ENCODE results near the gene TRIM2.

TRIM2 gene

DNA sequence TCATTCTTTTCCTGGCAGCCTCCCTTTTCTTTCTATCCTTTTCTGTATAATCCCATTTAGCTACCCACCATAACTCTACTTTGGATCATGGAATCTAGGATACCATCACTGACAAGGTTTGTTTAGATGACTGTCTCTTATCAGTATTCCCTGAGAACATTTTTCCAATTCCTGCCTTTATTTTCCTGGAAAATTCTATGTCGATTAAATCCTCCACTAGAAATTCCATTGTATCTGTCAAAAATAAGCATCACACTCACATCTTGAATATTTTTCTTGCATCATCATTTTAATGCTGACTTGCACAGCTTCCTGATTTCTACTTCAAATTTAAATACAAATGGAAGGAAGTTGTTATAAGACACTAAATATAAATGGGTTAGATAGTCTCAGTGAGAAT, 20.2 kb downstream of the TRIM2 start:
- DNase-seq: no peak

DNA sequence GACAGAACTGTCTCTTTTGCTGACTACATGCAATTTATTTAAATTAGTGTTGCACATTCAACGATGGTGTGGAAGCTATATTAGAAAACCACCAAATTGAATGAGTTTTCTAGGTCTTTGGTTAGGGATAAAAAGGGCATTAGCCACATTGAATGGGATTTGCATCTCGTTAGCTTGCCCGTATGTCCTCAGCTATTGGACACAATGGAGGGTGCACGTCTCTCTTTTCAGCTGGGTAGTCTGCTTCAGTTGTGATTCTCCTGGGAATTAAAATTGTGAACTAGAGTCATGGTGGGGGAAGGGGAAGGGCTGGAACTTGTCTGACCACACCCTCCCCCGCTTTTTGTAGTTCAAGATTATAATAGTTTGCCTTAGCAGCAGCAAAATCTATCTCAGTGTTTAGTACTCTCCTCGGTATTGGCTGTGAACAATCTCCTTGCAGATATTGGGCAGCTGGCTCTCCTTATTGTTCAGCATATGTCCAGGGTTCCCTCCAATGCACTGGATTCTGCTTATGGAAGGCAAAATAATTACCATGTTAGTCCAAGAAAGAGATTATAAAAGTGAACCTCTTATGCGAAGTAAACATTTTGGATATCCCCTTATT, 23.3 kb downstream of the TRIM2 start:
- DNase-seq: peak; percentile 40

DNA sequence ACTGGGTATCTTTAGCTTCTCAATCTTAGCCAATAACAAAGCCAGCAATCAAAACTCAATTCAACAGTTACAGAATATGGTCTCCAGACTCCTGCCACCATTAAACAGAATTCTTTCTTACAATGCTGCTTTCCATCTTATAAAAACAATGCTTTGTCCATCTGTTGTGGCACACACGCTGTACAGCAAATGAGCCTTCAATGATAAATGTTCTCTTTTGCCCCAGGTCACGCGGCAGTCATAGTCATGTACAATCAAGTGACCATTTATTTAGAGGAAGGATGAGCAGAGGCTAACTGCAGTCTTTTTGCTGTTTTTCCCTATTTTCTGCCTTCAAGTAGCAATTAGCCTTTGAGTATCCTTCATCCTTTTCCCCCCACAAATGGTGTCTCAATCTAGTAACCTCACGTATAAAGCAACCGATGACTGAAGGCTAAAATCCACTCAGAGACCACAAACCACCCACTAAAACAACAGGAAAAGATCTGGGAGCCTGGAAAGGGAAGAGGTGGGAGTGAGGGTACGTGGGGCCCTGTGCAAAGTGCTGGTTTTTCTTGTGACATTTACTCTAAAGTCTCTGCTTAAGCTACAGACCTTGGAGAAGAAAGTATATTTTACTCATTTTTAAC, 24.4 kb downstream of the TRIM2 start:
- DNase-seq: no peak

DNA sequence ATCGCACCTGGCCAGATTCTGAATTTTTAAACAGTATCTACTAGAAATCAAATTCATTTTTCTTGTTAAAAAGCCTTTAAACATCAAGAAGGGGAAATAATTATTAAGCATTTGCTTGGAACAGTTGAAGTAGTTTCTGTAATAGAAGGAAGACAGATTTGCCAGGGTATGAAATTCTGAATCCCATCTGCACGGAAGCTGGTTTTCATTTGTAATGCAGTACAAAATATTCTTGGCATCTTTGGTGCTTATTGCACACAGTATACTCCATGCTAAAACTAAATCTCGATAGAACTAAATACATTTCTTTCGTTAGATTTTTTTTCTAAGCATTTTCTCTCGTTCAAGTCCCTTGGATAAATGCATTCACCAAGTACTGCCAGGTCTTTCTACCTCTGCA, 25.3 kb downstream of the TRIM2 start:
- DNase-seq: no peak

DNA sequence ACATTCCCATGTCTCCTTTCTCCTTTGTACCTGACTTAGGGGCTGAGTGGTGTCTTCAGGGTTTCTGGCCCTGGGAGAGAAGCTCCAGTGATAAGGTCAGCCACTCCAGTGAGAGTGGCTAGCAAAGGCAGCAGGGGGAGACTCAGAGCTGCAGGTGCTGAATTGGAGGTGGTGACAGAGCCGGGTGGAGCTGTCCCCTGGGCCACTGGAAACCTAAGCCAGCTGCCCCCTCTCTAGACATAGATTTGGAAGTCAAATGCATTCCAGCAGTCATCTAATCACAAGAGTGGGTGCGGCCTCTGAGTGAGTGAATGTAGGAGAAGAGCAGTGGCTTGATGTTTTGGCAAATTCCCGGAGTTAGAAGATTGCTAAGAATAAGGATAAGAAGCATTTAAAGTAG, 28.5 kb downstream of the TRIM2 start:
- DNase-seq: no peak

DNA sequence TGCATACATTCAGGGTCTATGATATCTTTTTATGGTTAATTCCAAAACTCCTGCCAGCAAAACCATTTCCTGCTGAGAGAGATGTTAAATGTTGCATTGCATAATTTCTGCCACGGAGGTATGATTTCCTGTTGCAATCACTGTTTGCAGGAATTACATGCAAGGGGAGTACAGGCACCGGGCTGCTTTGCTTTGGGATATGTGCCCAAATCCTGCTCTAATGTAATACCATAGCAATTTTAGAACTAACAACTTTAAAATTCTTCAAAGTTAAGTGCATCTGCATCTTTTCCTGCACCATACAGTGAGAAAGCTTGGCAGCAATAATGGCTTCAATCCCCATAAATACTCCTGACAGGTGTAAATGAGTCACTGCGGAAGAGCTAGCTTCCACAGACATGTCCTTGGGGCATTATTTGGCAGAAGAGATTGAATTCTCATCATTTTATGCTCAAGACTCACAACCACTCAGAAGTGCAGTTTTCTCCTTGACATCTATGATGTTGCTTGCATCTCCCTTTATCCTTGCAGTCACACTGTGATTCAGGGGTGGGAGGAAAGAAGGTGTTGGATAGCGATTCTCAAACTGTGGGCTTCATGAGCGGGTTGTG, 29.6 kb downstream of the TRIM2 start:
- peak; percentile 58 for DNase-seq

DNA sequence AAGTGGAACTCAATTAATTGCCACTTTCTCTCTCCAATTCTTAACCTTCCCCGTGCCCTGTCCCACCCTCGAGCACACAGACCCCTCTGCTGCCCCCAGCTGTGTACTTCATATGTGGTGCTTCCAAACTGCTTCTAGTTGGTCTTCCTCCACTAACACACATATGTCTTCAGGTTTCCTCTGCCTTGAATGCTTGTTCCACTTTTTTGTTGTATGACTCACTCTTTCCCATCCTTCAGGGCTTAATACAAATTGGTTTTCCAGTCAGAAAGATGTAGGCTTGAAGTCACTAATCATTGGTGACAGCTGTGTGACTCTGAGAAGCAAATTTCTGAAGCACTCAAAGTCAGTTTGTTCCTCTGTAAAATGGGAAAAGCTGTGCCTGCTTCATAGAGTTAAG, 30.6 kb downstream of the TRIM2 start:
- DNase-seq: no peak

DNA sequence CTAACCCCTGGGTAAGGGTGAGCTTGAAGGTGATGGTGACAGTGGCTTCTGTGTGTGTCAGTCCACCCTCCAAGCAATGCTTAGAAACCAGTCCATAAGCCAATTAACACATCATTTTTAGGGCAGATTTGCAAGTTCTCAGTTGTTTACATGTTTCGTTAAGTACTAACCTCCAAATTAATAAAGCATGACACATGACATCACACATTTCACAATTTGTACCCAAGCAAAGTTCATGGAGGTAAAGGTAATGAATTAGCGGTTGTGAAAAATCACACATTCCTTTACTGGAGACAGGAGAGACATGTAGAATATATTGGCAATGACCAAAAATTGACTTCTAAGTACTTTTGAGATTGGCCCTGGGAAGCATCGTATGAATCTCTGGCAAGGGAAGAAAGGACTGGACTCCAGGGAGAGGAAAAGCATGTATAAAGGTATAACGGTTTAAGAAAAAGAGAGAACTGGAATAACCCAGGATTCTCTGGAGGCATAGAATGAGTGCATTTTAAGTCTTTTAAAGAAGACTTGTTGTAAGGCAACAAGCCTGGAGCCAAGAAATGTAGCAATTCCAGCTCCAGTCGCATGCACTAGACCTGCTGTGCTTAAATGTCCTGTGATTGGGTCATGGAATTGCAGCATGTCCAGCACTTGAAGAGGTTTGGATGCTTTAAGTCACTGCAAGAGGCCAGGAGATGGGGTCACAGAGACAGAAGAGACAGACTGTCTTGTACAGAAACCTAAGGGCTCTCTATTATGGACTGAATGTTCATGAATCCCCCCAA, 34.1 kb downstream of the TRIM2 start:
- no peak for DNase-seq

GRCh38 chr4:153239409-153239808, 35.2 kb downstream of the TRIM2 start:
- no peak for DNase-seq

DNA sequence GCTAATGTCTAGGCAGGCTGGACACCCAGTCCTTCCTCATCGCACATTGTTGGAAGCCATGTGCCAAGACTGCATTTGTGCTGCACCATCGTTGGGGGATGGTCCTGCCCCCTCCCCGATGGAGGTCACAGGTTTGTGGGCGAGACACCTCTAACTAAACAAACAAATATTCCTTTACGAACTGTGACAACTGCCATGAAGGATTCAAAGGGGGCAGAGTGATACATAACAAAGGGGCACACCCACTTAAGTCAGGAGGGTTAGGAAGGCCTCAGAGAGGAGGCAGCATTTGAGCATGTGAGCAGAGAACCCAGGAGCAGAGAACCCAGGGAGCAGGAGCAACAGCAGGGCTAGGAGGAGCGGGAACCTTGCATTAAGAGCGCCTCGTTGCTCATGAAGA, 37.1 kb downstream of the TRIM2 start:
- DNase-seq: no peak

DNA sequence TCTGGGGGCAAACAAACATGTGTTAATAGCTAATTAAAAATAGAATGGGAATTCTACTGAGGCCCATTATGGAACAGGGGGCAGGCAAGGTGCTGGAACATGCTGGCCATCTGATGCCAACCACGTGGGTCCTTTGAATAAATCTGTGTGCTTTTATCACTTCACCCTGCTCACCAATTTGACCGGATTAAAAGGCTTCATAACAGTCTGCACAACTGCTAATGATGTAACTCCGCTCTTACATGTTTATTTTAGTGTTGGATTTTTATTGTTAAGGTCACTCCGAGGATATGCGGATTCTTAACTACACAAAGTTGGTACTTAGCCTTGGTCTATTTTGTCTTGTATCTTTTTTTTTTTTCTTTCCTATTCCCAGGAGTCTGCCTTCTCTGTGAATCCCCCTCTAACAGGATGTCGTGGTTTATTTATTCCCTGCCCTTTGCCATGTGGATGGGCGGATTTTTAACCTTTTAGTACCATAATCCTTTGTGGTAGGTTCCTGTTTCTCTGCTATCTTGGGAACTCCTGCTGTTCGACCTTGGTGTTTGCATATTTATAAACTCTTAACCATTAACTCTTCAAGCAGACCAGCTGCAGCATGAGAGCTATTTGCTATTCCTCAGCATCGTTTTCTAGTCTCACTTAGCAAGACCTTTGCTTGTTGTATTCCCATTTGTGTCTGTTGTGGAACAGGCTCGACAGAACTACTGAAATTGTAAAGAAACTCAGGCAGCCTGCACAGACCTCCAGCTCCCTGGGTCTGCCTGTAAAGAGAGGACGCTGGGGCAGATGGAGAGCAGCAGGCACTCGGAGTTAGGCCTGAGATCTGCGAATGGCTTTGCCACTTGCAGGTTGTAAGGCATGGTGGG, 38.0 kb downstream of the TRIM2 start:
- peak; percentile 52 for DNase-seq

- DNase-seq: no peak
Observed at GRCh38 chr4:153242839-153243324, 38.6 kb downstream of the TRIM2 start.

GRCh38 chr4:153243468-153243867, 39.2 kb downstream of the TRIM2 start:
- DNase-seq: no peak

DNA sequence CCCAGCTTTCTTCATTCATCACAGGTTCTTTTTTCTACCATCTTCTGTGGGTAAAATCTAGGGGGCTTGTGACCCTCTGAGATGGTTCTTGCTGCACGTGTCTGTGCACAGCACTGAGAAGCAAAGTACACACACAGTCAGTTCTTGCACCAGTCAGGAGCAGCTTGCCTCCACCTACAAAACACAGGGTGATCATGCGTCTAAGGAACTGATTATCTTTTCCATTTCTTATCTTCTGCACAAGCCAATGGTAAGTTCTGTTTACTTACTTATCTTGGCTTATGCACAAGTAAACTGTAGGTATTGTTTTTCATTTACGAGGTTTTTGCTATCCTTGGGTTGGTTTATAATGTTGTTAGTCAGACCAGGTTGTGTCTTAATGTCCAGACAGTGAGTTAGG, 40.7 kb downstream of the TRIM2 start:
- no peak for DNase-seq

DNA sequence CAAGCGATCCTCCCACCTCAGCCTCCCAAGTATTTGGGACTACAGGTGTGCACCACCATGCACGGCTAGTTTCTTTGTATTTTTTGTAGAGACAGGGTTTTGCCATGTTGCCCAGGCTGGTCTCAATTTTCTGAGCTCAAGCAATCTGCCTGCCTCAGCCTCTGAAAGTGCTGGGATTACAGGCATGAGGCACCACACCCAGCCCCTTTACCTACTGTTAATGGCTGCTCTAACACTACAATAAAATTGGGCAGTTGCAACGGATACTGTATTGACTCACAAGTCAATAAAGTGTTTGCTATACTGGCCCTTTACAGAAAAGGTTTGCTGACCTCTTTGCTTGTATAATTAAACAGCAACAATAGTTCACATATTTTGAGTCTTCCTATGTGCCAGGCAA, 41.5 kb downstream of the TRIM2 start:
- no peak for DNase-seq

DNA sequence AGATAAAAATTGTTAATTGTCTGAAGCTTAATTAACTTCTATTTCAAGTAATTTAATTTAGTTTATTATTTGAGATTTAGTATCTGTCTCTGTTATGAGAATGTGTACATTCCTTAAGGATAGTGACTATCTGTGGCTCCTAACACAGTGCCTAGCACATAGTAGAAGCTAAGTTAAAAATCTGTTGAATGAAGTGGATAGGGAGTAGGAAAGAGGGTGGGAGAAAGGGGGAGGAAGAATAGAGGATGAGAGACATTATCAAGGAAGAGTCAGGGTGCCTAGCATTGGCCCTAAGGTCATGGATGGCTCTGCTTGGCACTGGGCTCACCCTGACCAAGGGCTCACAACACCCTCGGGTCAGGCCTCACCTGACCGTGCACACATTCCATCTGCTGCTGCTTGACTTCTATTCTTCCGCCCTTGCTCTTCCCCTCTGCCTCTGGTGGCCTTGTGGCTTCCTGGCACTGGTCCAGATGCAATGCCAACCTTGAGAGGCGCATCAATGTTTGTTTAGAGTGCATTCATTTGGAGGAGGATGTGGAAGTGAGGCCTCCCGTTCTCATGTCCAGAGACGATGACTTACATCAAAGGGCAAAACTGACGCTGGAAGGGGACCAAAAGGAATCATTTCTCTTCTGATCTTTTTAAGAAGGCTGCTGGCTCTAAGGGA, 42.3 kb downstream of the TRIM2 start:
- DNase-seq: no peak

- DNase-seq: no peak
Observed at GRCh38 chr4:153247116-153247490, 42.9 kb downstream of the TRIM2 start.

DNA sequence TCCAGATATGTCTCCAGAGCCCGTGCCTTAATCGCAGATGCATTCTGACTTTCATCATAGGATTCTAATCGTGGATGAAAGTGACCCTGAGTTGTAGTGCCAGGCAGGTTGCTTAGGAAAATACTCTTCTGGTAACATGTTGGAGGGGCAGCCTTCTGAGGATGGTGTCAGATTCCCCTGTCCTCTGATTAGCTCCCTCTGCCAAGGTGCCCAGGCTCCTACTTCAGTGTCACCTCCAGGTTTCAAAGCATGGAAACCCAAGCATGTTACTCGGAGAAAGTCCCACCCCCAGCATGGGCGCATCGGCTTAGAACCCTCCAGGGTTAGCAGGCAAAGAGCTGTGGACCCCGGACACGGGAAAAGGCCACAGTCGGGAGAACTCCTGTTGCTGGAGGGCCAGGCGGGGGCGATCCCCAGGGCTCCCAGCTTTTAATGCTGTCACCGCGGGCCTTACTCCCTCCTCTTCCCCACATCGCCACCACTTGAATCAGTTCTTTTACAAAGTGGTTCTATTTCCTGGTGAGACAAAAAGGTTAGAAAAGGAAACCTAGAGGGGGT, 44.5 kb downstream of the TRIM2 start:
- DNase-seq: no peak

DNA sequence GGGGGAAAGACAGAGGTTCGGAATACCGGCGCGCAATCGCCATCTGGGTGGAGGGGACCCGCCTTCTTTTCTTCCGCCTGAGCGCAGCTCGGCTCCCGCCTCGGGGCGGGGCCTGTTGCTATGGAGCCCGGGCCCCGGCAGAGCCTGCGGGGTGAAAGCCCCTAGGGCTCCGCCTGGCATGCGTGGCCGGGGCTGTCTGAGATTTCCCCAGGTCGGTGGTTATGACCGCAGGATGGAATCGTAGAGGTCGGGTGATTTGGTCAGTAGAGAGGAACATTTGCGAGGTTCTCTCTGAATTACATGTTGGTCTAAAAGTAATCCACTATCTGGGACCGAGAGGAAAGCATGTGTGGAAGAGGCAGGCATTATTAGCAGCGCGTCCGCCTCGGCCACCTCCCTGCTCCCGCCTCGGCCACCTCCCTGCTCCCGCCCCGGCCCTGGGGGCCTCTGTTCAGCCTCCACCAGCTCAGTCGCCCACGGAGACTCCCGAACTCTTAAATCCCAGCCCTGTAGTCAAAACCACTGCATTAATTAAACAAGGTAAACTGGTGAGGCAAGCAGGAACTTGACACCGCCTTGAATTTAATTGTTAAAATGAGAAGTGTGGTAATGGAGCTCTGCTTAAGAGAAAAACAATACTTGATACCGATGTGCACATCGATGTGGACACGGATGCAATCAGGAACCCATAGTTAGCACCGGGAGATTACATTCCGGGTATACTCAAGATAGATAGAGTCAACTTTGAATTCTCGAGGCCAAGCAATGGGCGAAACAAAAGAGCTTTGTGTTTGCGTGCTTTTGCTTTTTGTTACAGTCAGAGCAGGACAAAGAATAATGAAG, 45.2 kb downstream of the TRIM2 start:
- DNase-seq: peak; percentile 96

GRCh38 chr4:153252122-153252521, 47.9 kb downstream of the TRIM2 start:
- no peak for DNase-seq

- no peak for DNase-seq
Observed at GRCh38 chr4:153255233-153255632, 51.0 kb downstream of the TRIM2 start.

Measured in eye (tissue), 1 donor.